SK-N-SH (cell line): ENCODE results near the gene SAP30L. TPM values are rescaled to one million over a fixed set of nuclear protein-coding genes. Genes with fewer than 3 reads are reported as not detected.

Source experiments
- CTCF ChIA-PET: fragments of 300-600, 350-600 bp; formaldehyde crosslinking; extraction: SDS; loops from one replicate; lab custom pipeline; 2021; lab: Yijun Ruan, JAX
- POLR2A ChIA-PET: fragments of 350-600 bp; sonication (Branson Sonifier 250); formaldehyde crosslinking; extraction: SDS; loops from one replicate; lab custom pipeline; 2020; ENCODE audit warnings: antibody characterized with exemption, inconsistent platforms; lab: Yijun Ruan, JAX
- DNase-seq: peaks from one replicate; pipeline ENCODE4 v3.0.0; 2012
- H2AFZ ChIP-seq: fragments of 200-600 bp; sonication (generic); 2 replicates; pipeline ENCODE4 v1.8.1; 2016; ENCODE audit warnings: antibody characterized with exemption, mild to moderate bottlenecking, low read depth
- H3F3A ChIP-seq: fragments of 200-600 bp; sonication (generic); replicated peaks from 2 replicates; pipeline ENCODE3; 2016; ENCODE audit warnings: antibody characterized with exemption, mild to moderate bottlenecking; ENCODE audit not compliant: insufficient read depth
- H3K27ac ChIP-seq, 2 experiments: fragments of 200-500 bp in 1 of 2; fragments of 200-600 bp in 1 of 2; sonication (Bioruptor generic) in 1 of 2; sonication (generic), shearing (Covaris generic) in 1 of 2; 2 replicates each; pipeline versions ENCODE4 v1.5.1 to v1.6.1; 2014 to 2016; ENCODE audit warnings: low read depth in 2 of 2, inconsistent platforms in 1 of 2, low read length in 1 of 2, mild to moderate bottlenecking in 1 of 2, mixed read lengths in 1 of 2
- H3K27me3 ChIP-seq: fragments of 200-600 bp; sonication (generic), shearing (Covaris generic); 2 replicates; pipeline ENCODE4 v1.6.1; 2016; ENCODE audit warnings: mixed run types; ENCODE audit not compliant: insufficient read depth
- H3K36me3 ChIP-seq, 2 experiments: fragments of 200-500 bp in 1 of 2; fragments of 200-600 bp in 1 of 2; sonication (Bioruptor generic) in 1 of 2; sonication (generic) in 1 of 2; replicated peaks in 1 of 2; 2 replicates each; pipeline versions ENCODE3 to v1.5.1; 2014 to 2016; ENCODE audit warnings: low read length in 1 of 2, mild to moderate bottlenecking in 1 of 2; ENCODE audit not compliant: insufficient read depth in 2 of 2, control insufficient read depth in 1 of 2
- H3K4me1 ChIP-seq, 2 experiments: fragments of 200-500 bp in 1 of 2; fragments of 200-600 bp in 1 of 2; sonication (Bioruptor generic) in 1 of 2; sonication (generic), shearing (Covaris generic) in 1 of 2; 2 replicates each; pipeline versions ENCODE4 v1.5.1 to v1.6.1; 2014 to 2016; ENCODE audit warnings: low read depth in 1 of 2, low read length in 1 of 2, mixed run types in 1 of 2; ENCODE audit not compliant: insufficient read depth in 2 of 2, control insufficient read depth in 1 of 2
- H3K4me2 ChIP-seq: fragments of 200-600 bp; sonication (generic), shearing (Covaris generic); 2 replicates; pipeline ENCODE4 v1.6.1; 2017; ENCODE audit warnings: mixed run types
- H3K4me3 ChIP-seq, 2 experiments: fragments of 200-500 bp in 1 of 2; fragments of 200-600 bp in 1 of 2; sonication (Bioruptor generic) in 1 of 2; sonication (generic), shearing (Covaris generic) in 1 of 2; 2 replicates each; pipeline versions ENCODE4 v1.5.1 to v1.8.1; 2014 to 2016; ENCODE audit warnings: low read depth in 2 of 2, inconsistent platforms in 1 of 2, low read length in 1 of 2, mild to moderate bottlenecking in 1 of 2, mixed read lengths in 1 of 2, moderate library complexity in 1 of 2
- H3K79me2 ChIP-seq: fragments of 200-600 bp; sonication (generic); 2 replicates; pipeline ENCODE4 v1.8.1; 2017; ENCODE audit warnings: mild to moderate bottlenecking; ENCODE audit not compliant: insufficient read depth
- H3K9ac ChIP-seq: fragments of 200-600 bp; sonication (generic); 2 replicates; pipeline ENCODE4 v1.6.1; 2017; ENCODE audit warnings: mixed run types
- H3K9me2 ChIP-seq: fragments of 200-600 bp; sonication (generic); 2 replicates; pipeline ENCODE4 v1.6.1; 2017; ENCODE audit warnings: mixed run types
- H3K9me3 ChIP-seq: fragments of 200-600 bp; sonication (generic); 2 replicates; pipeline ENCODE4 v1.6.1; 2017; ENCODE audit warnings: mixed run types, mild to moderate bottlenecking, moderate library complexity
- H4K20me1 ChIP-seq: fragments of 200-600 bp; sonication (generic); 2 replicates; pipeline ENCODE4 v1.6.1; 2017; ENCODE audit warnings: mild to moderate bottlenecking, mixed run types; ENCODE audit not compliant: insufficient read depth
- ELF1 ChIP-seq: IDR thresholded peaks from 2 replicates; pipeline ENCODE4 v1.4.0; 2012
- EP300 ChIP-seq, 2 experiments: IDR thresholded peaks; 2 replicates each; pipeline versions ENCODE4 v1.4.0 to v1.6.1; 2012; ENCODE audit warnings: borderline replicate concordance in 1 of 2, low read depth in 1 of 2, low read length in 1 of 2
- EZH2phosphoT487 ChIP-seq: fragments of 200-600 bp; sonication (generic); IDR thresholded peaks from 2 replicates; pipeline ENCODE4 v1.6.1; 2017; ENCODE audit warnings: low read depth, mixed run types, mild to moderate bottlenecking, antibody characterized with exemption, moderate library complexity, borderline replicate concordance
- FOSL2 ChIP-seq: IDR thresholded peaks from 2 replicates; pipeline ENCODE4 v1.4.0; 2012; ENCODE audit warnings: low read depth, mild to moderate bottlenecking, moderate library complexity, borderline replicate concordance
- FOXJ3 ChIP-seq: sonication (generic); formaldehyde crosslinking; IDR thresholded peaks from 2 replicates; pipeline ENCODE4 v1.5.1; 2020; ENCODE audit warnings: mild to moderate bottlenecking, missing genetic modification reagents
- GABPA ChIP-seq: IDR thresholded peaks from 2 replicates; pipeline ENCODE4 v1.4.0; 2012; ENCODE audit warnings: low read depth, mild to moderate bottlenecking
- MAX ChIP-seq: IDR thresholded peaks from 2 replicates; pipeline ENCODE4 v1.4.0; 2012; ENCODE audit warnings: low read depth
- MEF2A ChIP-seq: IDR thresholded peaks from 2 replicates; pipeline ENCODE4 v1.4.0; 2012; ENCODE audit warnings: low read depth, borderline replicate concordance
- NFIC ChIP-seq: IDR thresholded peaks from 2 replicates; pipeline ENCODE4 v1.4.0; 2012; ENCODE audit warnings: borderline replicate concordance
- PBX3 ChIP-seq: IDR thresholded peaks from 2 replicates; pipeline ENCODE4; 2012
- POLR2AphosphoS5 ChIP-seq: IDR thresholded peaks from 2 replicates; pipeline ENCODE4 v1.6.1; 2012; ENCODE audit warnings: low read depth, low read length
- REST ChIP-seq: IDR thresholded peaks from 2 replicates; pipeline ENCODE4 v1.6.1; 2012; ENCODE audit warnings: mild to moderate bottlenecking, low read depth, low read length, moderate library complexity
- SMC3 ChIP-seq: IDR thresholded peaks from 2 replicates; pipeline ENCODE4 v1.6.1; 2012; ENCODE audit warnings: low read depth, low read length, improper control_type of control experiment
- TEAD4 ChIP-seq: IDR thresholded peaks from 2 replicates; pipeline ENCODE4 v1.4.0; 2012; ENCODE audit warnings: mild to moderate bottlenecking, borderline replicate concordance; ENCODE audit not compliant: insufficient read depth
- USF2 ChIP-seq: fragments of 150-350 bp; IDR thresholded peaks from 2 replicates; pipeline ENCODE4 v1.6.1; 2017; ENCODE audit warnings: antibody characterized with exemption, low read length, low read depth, borderline replicate concordance
- WGBS: methylation state at CpG from one replicate; pipeline ENCODE4 v1.1.6; 2017; ENCODE audit warnings: low lambda C conversion rate; 5-methylcytosine and 5-hydroxymethylcytosine counted together
- polyA plus RNA-seq, 3 experiments: library from polyadenylated mRNA; depleted of rRNA; stranded (reverse); fragments of >200 nt; gene quantifications; 2 replicates each; pipeline ENCODE4 v1.2.3, GENCODE V29; 2012

The SAP30L gene
- polyA plus RNA-seq, 1 of the 3 experiments (the other 2 are of a cell fraction): 26.6 TPM

- no peak for TF ChIP-seq PBX3
- TF ChIP-seq FOSL2: no peak
- TF ChIP-seq NFIC: no peak
- no peak for TF ChIP-seq TEAD4
- TF ChIP-seq MEF2A: no peak
- TF ChIP-seq REST: no peak
- TF ChIP-seq FOXJ3: no peak
- no peak for TF ChIP-seq SMC3
- TF ChIP-seq EP300 (IDR thresholded peaks at IDR 0.05; ENCODE audit: borderline replicate concordance in 1 of 2, low read depth in 1 of 2, low read length in 1 of 2): no peak
- TF ChIP-seq USF2: no peak
- TF ChIP-seq GABPA: no peak
- no peak for TF ChIP-seq EZH2phosphoT487
- TF ChIP-seq ELF1: no peak
- no peak for TF ChIP-seq MAX
- TF ChIP-seq POLR2AphosphoS5: no peak
- Histone ChIP-seq H3K27ac (peak overlapping the region in 1 of 2 experiments; percentile 96; a peak in 2 of 4 replicates), H3K9me2 (no peaks in the 10 kb centered on the region), H3K27me3 (peaks cover 70% of the 10 kb centered on the region), H3K4me3 (peak overlapping the region in 1 of 2 experiments; percentile 74; a peak in 2 of 4 replicates), H3K79me2 (no peaks in the 10 kb centered on the region), H3K4me1 (peaks cover 0 to 47% of the 10 kb centered on the region in 2 experiments; a peak in 2 of 4 replicates), H3K4me2 (peak overlapping the region; percentile 79), H3K9me3 (no peaks in the 10 kb centered on the region), H3F3A (no peaks in the 10 kb centered on the region), H3K9ac (no peak overlapping the region), H3K36me3 (peaks cover 0 to 4% of the 10 kb centered on the region in 2 experiments), H2AFZ (no peak overlapping the region), H4K20me1 (no peaks in the 10 kb centered on the region)
- WGBS: 30% methylated on average over 33 of the region's 46 CpGs
- ChIA-PET POLR2A (interaction anchor here (0.5 to 4.1 kb wide), 7 partner anchors 9 to 52 kb away, joined by 3 to 59 read pairs (median 8); no protein-coding TSS in a partner anchor), CTCF (interaction anchor here (0.6 to 14.6 kb wide), 8 partner anchors 8 to 156 kb away, joined by 3 to 295 read pairs (median 3); no protein-coding TSS in a partner anchor)
- no peak for DNase-seq
These were observed 30.0 kb downstream of the SAP30L start for GRCh38 chr5:154475591-154476353.
